Esophagus squamous epithelium (tissue), 4 donors: ENCODE measurements around the gene SPSB1.

Source experiments
- CTCF ChIP-seq, 6 experiments: fragments of 450-650 bp in 4 of 6; fragments of 200-600 bp in 2 of 6; sonication (generic) in 2 of 6; IDR thresholded peaks; one replicate each; pipeline ENCODE4 v1.5.1; 2016 to 2019; ENCODE audit warnings: antibody characterized with exemption in 6 of 6, mild to moderate bottlenecking in 4 of 6, moderate library complexity in 4 of 6
- POLR2A ChIP-seq, 4 donors: fragments of 450-650 bp; IDR thresholded peaks; one replicate each; pipeline ENCODE4 v1.6.1; 2017; ENCODE audit warnings: antibody characterized with exemption in 4 of 4, mild to moderate bottlenecking in 4 of 4, moderate library complexity in 3 of 4

- TF ChIP-seq CTCF (IDR thresholded peaks at IDR 0.05) (no peak), POLR2A (IDR thresholded peaks at IDR 0.05) (no peak)
Measured at GRCh38 chr1:9368356-9368755, 75.7 kb downstream of the SPSB1 start.
